KOPT-K1 (cell line): ENCODE data around the gene HERC3.

Experiments
- H3K27ac ChIP-seq: fragments of 200-600 bp; sonication (generic); 2 replicates; pipeline ENCODE4 v1.5.1; 2016; ENCODE audit warnings: antibody characterized with exemption, mild to moderate bottlenecking, low read depth, low read length; ENCODE audit not compliant: poor library complexity, severe bottlenecking
- H3K36me3 ChIP-seq: fragments of 200-600 bp; sonication (generic); 2 replicates; pipeline ENCODE4 v1.5.1; 2017; ENCODE audit warnings: antibody characterized with exemption, mild to moderate bottlenecking, low read length, moderate library complexity; ENCODE audit not compliant: insufficient read depth
- H3K9me3 ChIP-seq: fragments of 200-600 bp; sonication (generic); 2 replicates; pipeline ENCODE4 v1.5.1; 2017; ENCODE audit warnings: antibody characterized with exemption, low read length, mild to moderate bottlenecking; ENCODE audit not compliant: insufficient read depth, poor library complexity, severe bottlenecking

Gene HERC3

DNA sequence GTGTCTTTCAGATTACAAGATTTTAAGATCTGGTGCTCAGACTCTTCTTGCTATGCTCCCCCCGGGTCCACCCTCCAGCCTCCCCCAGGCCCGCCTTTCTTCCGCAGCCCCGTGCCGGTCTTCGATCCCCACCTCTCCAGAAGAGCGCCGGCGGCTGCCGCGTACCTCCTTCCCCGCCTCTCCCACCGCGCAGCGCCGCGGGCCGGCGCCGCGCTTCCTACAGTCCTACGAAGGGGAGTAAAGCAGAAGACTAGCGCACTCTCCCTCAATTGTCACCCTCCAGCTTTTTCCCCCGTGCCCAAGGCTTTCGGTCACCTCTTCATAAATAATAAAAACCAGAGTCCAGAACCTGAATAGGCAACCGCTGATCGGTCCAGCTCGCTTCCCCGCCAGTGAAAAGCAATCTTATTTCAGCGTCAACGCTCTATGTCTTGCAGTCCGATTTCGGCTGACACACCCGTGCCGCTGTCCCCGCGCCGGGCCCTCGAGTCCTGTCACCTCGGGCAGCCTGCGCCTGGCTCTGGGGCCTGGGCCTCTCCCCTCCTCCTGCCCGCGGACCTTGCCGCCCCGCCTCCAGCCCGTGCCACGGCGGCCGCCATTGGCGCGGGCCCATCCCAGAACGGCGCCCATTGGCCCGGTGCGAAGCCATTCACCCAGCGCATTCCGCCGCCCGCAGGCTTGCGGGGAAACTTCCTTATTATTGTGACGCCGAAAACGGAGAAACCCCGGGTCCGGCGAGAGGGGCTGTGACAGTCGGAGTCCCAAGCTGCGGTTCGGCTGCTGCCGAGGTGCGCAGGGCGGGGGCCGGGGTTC is at the start of gene HERC3:
HERC3 (plus strand) TSS at position 694 of the 813 bp plus-strand sequence. CDS start 13,344 bp downstream, outside the sequence.
- Histone ChIP-seq H3K36me3 (no peaks in the 10 kb centered on the region; the same call in 1 of the 2 replicates), H3K27ac (peak within 1 kb of the TSS; percentile 52), H3K9me3 (no peaks in the 10 kb centered on the region)

DNA sequence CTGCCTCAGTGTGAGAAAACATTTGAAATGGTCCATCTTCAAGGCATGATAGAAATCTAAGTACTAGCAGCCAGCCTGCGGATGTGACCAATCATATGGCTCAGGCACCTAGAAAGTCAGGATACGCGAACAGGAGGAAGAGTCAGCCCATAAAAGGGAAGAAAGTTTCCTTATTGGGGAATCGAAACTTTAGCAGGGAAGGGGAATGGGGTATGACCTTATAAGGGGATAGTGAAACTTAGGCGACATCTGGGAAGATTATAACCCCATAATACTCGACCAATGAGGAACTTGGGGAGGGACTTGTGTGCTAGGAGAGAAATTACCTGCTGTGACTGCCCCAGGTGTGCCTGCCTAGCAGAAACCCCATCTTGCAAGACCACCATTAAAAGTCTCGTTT is 42.5 kb upstream of the HERC3 start:
- H3K36me3 ChIP-seq = no peaks in the 10 kb centered on the region
- H3K27ac ChIP-seq = no peak overlapping the region
- H3K9me3 ChIP-seq = no peaks in the 10 kb centered on the region

DNA sequence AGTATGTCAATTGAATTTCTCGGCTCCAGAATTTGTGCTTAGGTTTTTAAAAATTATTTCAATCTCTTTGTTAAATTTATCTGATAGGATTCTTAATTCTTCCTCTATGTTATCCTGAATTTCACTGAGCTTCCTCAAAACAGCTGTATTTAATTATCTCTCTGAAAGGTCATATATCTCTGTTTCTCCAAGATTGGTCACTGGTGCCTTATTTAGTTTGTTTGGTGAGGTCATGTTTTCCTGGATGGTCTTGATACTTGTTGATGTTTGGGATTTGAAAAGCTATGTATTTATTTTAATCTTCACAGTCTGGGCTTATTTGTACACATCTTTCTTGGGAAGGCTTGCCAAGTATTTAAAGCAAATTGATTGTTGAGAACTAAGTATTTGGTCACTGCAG is 24.7 kb upstream of the HERC3 start:
- no peaks in the 10 kb centered on the region for H3K36me3 ChIP-seq
- H3K9me3 ChIP-seq = no peaks in the 10 kb centered on the region
- H3K27ac ChIP-seq = no peak overlapping the region

DNA sequence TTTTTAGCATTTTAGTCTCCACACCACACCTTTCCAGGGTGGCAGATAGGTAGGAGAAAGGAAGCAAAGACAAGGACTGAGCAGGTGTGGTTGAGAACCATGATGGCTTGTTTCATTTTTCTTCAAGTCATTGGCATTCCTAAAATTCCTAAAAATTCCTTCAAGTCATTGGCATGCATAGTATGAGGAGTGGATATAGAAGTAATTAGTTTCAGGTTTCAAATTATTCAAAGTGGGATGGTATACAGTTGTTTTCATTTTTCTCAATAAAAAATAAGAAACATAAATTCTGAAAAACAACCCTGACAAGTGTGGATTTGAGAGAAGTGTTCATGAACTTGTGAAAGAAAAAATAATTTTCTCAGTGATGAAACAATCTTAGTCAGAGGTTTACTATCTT is 22.3 kb upstream of the HERC3 start:
- H3K9me3 ChIP-seq = no peaks in the 10 kb centered on the region
- no peaks in the 10 kb centered on the region for H3K36me3 ChIP-seq
- H3K27ac ChIP-seq = no peak overlapping the region

DNA sequence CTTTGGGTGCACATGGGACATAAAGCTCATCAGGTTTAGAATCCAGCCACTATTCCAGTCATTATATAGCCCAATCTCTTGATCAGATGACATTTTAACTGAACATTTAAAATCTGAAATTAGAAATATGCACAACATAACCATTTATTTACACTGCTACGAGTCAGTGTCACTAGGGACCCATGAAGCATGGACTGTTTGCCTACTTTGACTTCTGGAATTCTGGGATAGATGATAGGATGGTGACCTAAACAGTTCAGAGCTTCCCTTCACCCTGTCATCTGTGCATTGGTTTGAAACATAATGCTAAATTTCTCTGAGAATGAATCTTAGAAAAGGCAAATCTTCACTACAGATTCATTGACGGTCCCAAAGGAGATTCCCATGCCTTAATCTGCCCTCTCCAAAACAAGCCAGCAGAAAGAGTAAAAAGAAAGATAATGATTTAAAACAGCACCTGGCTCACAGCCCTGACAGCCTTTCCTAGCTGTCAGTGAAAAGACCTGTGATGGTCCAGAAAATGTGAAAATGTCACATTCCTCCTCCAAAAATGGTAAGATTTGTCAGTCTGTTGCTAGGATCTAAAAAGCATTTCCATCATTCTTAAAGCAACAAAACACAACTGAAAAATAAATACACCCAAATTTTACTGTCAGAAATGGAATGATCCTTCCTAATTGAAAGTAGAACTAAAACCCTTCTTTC is 18.9 kb upstream of the HERC3 start:
- H3K27ac ChIP-seq = no peak overlapping the region

DNA sequence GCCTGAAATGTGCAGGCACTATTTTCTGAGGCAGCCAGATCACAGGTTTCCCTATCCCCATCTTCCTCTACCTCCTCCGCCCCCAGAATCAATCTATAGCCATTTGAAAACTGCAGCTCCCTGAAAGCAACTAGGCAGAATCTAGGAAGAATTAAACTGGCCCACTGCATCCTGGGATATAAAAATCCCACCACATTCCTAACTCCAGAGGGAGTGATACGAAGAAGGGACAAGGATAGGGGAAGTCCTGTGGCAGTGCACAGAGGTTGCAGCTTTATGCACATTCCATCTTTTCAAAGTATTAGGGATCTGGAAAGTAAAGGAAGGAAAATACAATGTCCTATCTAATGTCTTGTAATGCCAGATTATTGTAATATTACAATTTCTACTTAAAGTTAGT is 18.3 kb upstream of the HERC3 start:
- no peaks in the 10 kb centered on the region for H3K36me3 ChIP-seq
- H3K9me3 ChIP-seq = no peaks in the 10 kb centered on the region
- no peak overlapping the region for H3K27ac ChIP-seq

More for the DNA sequence above, 18.9 kb upstream of the HERC3 start:
- no peaks in the 10 kb centered on the region for H3K9me3 ChIP-seq
- H3K36me3 ChIP-seq = no peaks in the 10 kb centered on the region

DNA sequence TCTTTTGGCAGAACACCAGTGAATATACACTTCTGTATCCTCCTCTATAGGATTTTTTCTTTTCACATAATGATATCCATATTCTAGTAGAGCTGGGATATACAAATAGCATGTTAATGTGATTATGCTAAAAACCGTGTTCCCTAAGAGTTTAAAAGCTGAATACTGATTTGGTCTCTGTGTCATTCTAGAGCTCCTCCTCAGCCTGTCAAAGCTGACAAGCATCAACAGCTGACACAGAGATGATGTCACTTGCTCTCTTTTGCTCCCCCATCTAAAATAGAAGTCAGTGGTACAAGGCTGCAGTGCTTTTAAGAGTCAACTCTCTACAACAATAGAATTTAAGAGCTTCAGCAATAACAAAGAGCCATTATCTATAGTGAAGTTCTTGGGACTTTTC is 17.1 kb upstream of the HERC3 start:
- no peak overlapping the region for H3K27ac ChIP-seq
- no peaks in the 10 kb centered on the region for H3K9me3 ChIP-seq
- H3K36me3 ChIP-seq = no peaks in the 10 kb centered on the region

DNA sequence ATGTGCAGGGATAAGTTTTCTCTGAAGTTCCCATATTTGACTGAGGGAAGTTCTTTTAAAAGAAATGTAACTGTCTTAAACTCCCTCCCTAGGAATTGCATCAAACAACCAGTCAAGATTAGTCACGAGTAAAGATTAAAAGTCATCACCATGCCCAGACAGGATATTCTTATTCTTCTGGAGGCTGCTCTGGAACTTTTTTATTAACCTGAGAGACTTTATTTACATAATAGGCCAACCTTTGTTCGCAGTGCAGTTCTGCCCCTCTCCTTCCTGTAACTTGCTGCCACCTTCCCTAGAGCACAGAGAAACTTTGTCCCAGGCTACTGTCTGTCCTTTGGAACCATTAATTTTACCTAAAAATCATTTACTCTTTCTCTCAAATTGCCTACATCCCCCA is 9.8 kb upstream of the HERC3 start:
- Histone ChIP-seq H3K36me3 (no peaks in the 10 kb centered on the region), H3K27ac (no peak overlapping the region)

DNA sequence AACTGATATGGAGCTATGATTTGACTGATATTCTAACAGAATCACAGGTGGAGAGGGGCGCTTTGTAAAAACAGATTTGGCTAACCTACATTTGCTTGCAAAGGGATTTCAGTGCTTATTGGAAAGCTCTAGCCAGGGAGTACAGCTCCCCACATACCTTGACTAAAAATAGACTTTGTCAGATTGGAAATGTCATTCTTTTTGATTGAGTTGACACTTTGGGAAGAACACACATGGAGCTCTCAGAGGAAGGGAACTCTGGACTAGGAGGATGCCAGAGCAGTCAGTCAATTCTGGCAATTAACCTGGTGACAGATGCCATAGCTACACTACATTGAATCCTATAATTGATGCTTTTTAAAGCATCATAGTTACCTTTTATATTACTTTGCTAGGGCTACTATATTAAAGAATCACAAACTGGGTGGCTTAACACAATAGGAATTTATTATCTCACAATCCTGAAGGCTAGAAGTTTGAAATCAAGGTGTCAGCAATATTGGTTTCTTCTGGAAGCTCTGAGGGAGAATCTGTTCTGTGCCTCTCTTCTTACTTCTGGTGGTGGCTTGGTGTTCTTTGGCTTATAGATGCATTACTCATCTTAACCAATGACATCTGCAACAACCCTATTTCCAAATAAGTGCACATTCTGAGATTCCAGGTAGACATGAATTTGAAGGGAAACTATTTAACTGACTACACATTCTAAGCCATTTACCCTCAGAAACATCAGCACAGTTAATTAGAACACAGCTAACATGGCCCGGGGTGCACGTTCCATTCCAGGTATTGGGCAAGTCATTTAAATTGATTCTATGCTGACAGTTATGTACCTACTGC is 8.4 kb upstream of the HERC3 start:
- Histone ChIP-seq H3K36me3 (no peaks in the 10 kb centered on the region), H3K27ac (no peak overlapping the region), H3K9me3 (no peaks in the 10 kb centered on the region)

More for the DNA sequence above, 9.8 kb upstream of the HERC3 start:
- H3K9me3 ChIP-seq = no peaks in the 10 kb centered on the region

DNA sequence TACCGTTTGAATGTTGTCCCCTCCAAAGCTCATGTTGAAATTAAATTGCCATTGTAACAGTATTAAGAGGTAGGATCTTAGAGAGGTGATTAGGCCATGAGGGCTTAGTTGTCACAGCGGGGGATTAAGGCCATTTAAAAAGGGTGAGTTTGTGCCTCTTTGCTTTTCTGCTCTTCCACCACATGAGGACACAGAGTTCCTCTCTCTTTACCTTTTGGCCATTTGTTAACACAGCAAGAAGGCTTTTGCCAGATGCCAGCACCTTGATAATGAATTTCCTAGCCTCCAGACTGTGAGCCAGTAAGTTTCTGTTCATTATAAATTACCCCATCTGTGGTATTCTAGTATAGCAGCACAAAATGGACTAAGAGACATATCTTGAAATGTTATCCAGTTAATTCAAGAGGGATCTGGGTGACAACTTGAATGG is 7.8 kb upstream of the HERC3 start:
- no peaks in the 10 kb centered on the region for H3K9me3 ChIP-seq
- no peak overlapping the region for H3K27ac ChIP-seq
- H3K36me3 ChIP-seq = no peaks in the 10 kb centered on the region

DNA sequence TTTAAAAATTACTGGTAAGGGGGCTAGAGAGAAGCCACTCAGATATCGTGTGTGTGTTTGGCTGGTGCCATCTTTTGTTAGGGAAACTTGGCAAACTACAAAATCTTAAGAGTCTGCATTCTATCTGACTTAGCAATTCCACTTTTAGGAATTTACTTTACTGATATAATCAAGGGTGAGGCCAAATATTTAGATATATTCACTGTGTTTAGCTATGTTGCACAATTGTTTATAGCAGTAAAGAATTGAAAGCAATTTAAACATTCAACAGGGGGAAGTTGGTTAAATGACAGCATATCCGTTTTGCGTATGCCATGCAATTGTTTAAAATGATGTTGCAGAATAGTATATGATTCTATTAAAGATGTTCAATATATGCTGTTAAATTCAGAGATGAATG is 6.4 kb upstream of the HERC3 start:
- Histone ChIP-seq H3K36me3 (no peaks in the 10 kb centered on the region), H3K27ac (no peak overlapping the region), H3K9me3 (no peaks in the 10 kb centered on the region)

DNA sequence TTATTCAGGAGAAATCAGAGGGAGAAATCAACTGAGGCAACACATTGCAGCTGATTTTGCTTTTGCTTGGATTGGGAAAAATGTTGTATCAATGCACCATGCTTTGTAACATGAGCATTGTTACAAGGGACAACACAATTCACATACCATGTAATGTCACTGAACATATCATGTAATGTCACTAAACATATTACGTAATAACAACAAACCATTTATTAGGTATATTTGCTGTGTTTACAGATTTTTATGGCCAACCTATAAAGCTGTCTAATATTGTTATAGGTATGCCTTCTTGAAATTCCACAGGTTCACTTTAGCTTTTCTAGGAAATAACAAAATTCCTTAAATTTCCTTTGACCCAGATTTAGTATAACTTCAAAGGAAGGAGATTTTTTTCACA is 5.0 kb upstream of the HERC3 start:
- H3K27ac ChIP-seq = no peak overlapping the region
- no peaks in the 10 kb centered on the region for H3K9me3 ChIP-seq

DNA sequence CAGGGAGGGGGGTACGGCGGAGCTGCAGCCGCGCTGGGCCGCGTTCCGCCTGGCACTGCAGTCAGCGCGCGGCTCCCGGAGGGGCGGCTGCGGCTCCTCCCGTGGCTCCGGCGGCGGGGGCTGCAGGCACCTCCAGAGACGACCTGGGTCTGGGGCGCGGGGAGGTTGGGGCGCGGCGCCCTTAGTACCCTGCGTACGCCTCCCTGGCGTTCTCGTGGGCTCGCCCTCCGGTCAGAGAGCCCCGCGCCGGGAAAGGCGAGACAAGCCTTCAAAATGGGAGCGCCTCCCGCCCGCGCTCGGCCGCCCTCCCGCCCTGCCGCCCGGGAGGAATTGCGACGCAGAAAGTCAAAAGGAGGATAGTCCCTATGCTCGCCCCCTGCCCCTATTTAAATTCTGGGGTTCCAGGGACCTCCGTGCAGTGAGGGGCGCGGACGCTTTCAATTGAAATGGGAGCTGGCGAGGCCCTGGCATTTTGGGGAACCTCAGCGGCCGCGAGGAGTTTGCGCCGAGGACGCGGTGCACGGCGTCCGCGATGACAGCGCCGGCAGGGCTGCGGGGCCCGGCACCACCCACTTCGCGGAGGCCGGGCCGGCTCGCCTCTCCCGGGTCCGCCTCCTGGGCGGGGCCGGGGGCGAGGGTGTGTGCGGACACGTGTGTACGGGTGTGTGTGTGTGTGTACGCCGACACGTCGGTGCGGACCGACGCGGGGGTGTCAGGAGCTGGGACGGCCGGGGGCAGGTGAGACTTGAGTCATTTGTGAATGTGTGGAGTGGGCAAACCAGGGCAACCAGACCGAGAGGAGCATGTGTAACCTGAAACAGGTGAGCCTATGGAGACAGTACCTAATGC is 544 bp downstream of the HERC3 start:
- H3K36me3 ChIP-seq = no peaks in the 10 kb centered on the region; the same call in 1 of the 2 replicates
- no peaks in the 10 kb centered on the region for H3K9me3 ChIP-seq
- peak overlapping the region; percentile 52 for H3K27ac ChIP-seq

More for the DNA sequence above, 5.0 kb upstream of the HERC3 start:
- no peaks in the 10 kb centered on the region for H3K36me3 ChIP-seq

DNA sequence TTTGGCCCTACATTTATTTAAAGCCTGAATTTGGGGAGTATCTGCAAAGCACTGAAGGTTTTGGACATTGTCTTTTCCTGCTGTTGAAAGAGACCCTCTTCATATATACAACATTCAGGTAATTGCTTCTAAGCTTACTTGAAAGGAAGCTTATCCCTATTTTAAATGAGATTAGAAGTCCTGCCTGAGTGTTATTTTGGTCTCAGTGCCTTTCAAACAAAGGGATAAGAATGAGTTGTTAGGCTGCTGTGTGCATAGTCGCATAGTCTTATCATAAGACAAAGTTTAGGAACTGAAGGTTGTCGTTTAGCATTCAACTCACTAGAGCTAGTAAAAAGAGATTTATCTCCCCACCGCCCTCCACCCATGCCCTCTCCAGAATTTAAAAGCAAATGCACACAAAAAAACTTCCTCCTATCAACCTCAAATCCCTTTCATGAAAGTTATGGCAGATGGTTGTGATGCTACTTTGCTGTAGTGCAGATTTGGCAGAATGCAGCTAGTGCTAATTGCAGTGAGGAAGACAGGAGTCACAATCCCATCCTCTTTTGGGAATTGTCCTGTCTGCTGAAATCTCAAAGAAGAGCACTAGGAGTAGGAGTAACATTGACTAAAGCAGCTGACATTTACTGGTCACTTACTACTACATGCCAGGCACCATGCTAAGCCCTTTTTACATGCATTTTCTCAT is 5.8 kb downstream of the HERC3 start:
- Histone ChIP-seq H3K9me3 (no peaks in the 10 kb centered on the region), H3K27ac (no peak overlapping the region), H3K36me3 (no peaks in the 10 kb centered on the region; the same call in 1 of the 2 replicates)
